Endothelial cell (in vitro differentiated cells): ENCODE measurements around the gene CLDN9. TPM values are rescaled to one million over a fixed set of nuclear protein-coding genes. Genes with fewer than 3 reads are reported as not detected.

Experiments used
- DNase-seq: peaks from one replicate; pipeline ENCODE4 v3.0.0; 2021; ENCODE audit warnings: low spot score
- H3K27ac Mint-ChIP-seq: one replicate; pipeline ENCODE4 v1.8.0; 2021; ENCODE audit warnings: mixed read lengths, inconsistent platforms; ENCODE audit not compliant: unreplicated experiment
- H3K27me3 Mint-ChIP-seq: one replicate; pipeline ENCODE4 v1.8.0; 2021; ENCODE audit warnings: mild to moderate bottlenecking, moderate library complexity, mixed read lengths, inconsistent platforms; ENCODE audit not compliant: unreplicated experiment
- H3K36me3 Mint-ChIP-seq: one replicate; pipeline ENCODE4 v1.8.0; 2021; ENCODE audit warnings: mild to moderate bottlenecking, low read depth, mixed read lengths, inconsistent platforms; ENCODE audit not compliant: unreplicated experiment
- H3K4me1 Mint-ChIP-seq: one replicate; pipeline ENCODE4 v1.8.0; 2021; ENCODE audit warnings: mild to moderate bottlenecking, mixed read lengths, inconsistent platforms; ENCODE audit not compliant: unreplicated experiment
- H3K4me3 Mint-ChIP-seq: one replicate; pipeline ENCODE4 v1.8.0; 2021; ENCODE audit warnings: mild to moderate bottlenecking, mixed read lengths, inconsistent platforms; ENCODE audit not compliant: unreplicated experiment
- H3K9me3 Mint-ChIP-seq: one replicate; pipeline ENCODE4 v1.8.0; 2021; ENCODE audit warnings: mixed read lengths, inconsistent platforms; ENCODE audit not compliant: unreplicated experiment
- total RNA-seq: library from RNA; stranded (reverse); fragmentation: NEBNext Ultra II Directional; extraction: Animal tissue kit (Norgen Biotek cat#: 25700); gene quantifications from one replicate; pipeline ENCODE4 v1.2.1, GENCODE V29; 2021; ENCODE audit not compliant: unreplicated experiment
- TF ChIP-seq, protein P1 (sequence below): fragments of 200-600 bp; sonication (generic); IDR thresholded peaks from one replicate; pipeline ENCODE4 v1.5.0; 2021; ENCODE audit warnings: antibody characterized with exemption; ENCODE audit not compliant: unreplicated experiment

Gene CLDN9
- total RNA-seq, 1 donor from 2014 or later, result not detected

- Mint-ChIP-seq H3K27me3 (peaks cover 8% of the 10 kb centered on the region), H3K27ac (no peak overlapping the region), H3K9me3 (no peaks in the 10 kb centered on the region), H3K36me3 (peaks cover 3% of the 10 kb centered on the region), H3K4me1 (no peaks in the 10 kb centered on the region), H3K4me3 (no peak overlapping the region)
- TF ChIP-seq, protein P1, sequence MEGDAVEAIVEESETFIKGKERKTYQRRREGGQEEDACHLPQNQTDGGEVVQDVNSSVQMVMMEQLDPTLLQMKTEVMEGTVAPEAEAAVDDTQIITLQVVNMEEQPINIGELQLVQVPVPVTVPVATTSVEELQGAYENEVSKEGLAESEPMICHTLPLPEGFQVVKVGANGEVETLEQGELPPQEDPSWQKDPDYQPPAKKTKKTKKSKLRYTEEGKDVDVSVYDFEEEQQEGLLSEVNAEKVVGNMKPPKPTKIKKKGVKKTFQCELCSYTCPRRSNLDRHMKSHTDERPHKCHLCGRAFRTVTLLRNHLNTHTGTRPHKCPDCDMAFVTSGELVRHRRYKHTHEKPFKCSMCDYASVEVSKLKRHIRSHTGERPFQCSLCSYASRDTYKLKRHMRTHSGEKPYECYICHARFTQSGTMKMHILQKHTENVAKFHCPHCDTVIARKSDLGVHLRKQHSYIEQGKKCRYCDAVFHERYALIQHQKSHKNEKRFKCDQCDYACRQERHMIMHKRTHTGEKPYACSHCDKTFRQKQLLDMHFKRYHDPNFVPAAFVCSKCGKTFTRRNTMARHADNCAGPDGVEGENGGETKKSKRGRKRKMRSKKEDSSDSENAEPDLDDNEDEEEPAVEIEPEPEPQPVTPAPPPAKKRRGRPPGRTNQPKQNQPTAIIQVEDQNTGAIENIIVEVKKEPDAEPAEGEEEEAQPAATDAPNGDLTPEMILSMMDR, result no peak
- DNase-seq, result no peak
Measured at GRCh38 chr16:2975161-2975795, 37.4 kb upstream of the CLDN9 start.

- Mint-ChIP-seq H3K36me3 (peaks cover 3% of the 10 kb centered on the region), H3K27me3 (no peaks in the 10 kb centered on the region), H3K9me3 (no peaks in the 10 kb centered on the region), H3K4me3 (no peak overlapping the region), H3K4me1 (peaks cover 4% of the 10 kb centered on the region), H3K27ac (no peak overlapping the region)
- no peak for DNase-seq
- TF ChIP-seq, protein P1, result no peak
Measured at GRCh38 chr16:2976201-2976600, 36.5 kb upstream of the CLDN9 start.

GRCh38 chr16:2976673-2977072, 36.0 kb upstream of the CLDN9 start:
- Mint-ChIP-seq H3K36me3 (peaks cover 3% of the 10 kb centered on the region), H3K9me3 (no peaks in the 10 kb centered on the region), H3K4me3 (no peak overlapping the region), H3K27me3 (peaks cover 2% of the 10 kb centered on the region), H3K4me1 (peaks cover 8% of the 10 kb centered on the region), H3K27ac (no peak overlapping the region)
- TF ChIP-seq, protein P1, result no peak
- DNase-seq, result no peak

- TF ChIP-seq, protein P1, result no peak
- H3K4me1 Mint-ChIP-seq, result peaks cover 13% of the 10 kb centered on the region
- H3K27me3 Mint-ChIP-seq, result peaks cover 7% of the 10 kb centered on the region
- H3K4me3 Mint-ChIP-seq, result no peak overlapping the region
- DNase-seq, result no peak
- H3K9me3 Mint-ChIP-seq, result no peaks in the 10 kb centered on the region
- no peaks in the 10 kb centered on the region for H3K36me3 Mint-ChIP-seq
- H3K27ac Mint-ChIP-seq, result no peak overlapping the region
Measured at GRCh38 chr16:2977440-2977839, 35.3 kb upstream of the CLDN9 start.

DNA sequence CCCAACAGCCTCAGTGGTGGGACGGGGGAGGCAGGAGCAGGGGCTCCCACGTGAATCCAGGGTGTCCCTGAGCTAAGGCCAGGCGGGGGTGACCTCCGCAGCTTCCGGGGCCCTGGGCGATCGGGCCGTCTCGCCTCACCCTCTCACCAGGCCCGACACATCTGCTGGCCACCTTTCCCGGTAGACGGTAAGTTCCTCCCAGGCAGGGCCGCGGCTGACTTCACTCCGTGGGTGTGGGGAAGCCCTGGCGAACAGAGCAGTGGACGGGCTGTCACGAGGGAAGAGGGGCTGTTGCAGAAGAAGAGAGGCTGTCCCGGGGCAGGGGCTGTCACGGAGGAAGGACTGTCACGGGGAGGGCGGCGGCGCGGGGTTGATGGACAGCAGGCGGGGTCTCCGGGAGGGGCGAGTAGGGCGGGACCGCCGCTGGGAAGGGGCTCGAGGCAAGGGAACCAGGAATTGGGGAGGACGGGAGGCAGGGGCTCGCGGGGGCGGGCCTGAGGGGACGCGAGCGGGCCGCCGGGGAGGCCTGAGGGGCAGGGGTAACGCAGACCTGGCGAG, 33.0 kb upstream of the CLDN9 start:
- TF ChIP-seq, protein P1, result no peak
- no peaks in the 10 kb centered on the region for H3K36me3 Mint-ChIP-seq
- no peak overlapping the region for H3K27ac Mint-ChIP-seq
- no peaks in the 10 kb centered on the region for H3K9me3 Mint-ChIP-seq
- H3K4me1 Mint-ChIP-seq, result peaks cover 13% of the 10 kb centered on the region
- no peak for DNase-seq
- H3K27me3 Mint-ChIP-seq, result peaks cover 7% of the 10 kb centered on the region
- H3K4me3 Mint-ChIP-seq, result peak overlapping the region; percentile 73
